Endothelial cell of umbilical vein (primary cell): ENCODE measurements around the gene ZNF846. TPM values are rescaled to one million over a fixed set of nuclear protein-coding genes. Genes with fewer than 3 reads are reported as not detected.

ENCODE experiments used
- polyA plus RNA-seq, 4 experiments: library from polyadenylated mRNA; depleted of rRNA in 3 of 4; stranded (reverse) in 3 of 4; unstranded in 1 of 4; fragments of >200 nt; gene quantifications; 2 replicates each; pipeline versions ENCODE4 v1.2.1 to v1.2.3, GENCODE V29; 2011 to 2012; ENCODE audit warnings: missing spikeins in 1 of 4
- total RNA-seq: library from RNA; stranded (reverse); gene quantifications from 2 replicates; pipeline ENCODE4 v1.2.3, GENCODE V29; 2021

Gene ZNF846
- total and polyA plus RNA-seq, 2 donors (not counting 3 experiments of a cell fraction or from before 2014, with no cell fraction given) = 3.9 to 8.3 TPM

Other genes with a start within 250 kb of the ZNF846 start
- 14.6 and 16.1 TPM in 2 replicates for gene ZNF426, start 230.1 kb downstream of the ZNF846 start, total RNA-seq
- 2.0 and 2.4 TPM in 2 replicates for gene ZNF426, start 230.1 kb downstream of the ZNF846 start, polyA plus RNA-seq
- 21.4 and 25.1 TPM in 2 replicates for gene ZNF121, start 184.2 kb downstream of the ZNF846 start, total RNA-seq
- gene ZNF121, start 184.2 kb downstream of the ZNF846 start, polyA plus RNA-seq = 1.9 and 2.3 TPM in 2 replicates
- gene ZNF561, start 147.5 kb downstream of the ZNF846 start, total RNA-seq = 39.4 and 44.9 TPM in 2 replicates
- 22.8 and 23.7 TPM in 2 replicates for gene ZNF561, start 147.5 kb downstream of the ZNF846 start, polyA plus RNA-seq
- gene ZNF562, start 93.6 kb downstream of the ZNF846 start, total RNA-seq = 22.3 and 27.0 TPM in 2 replicates
- gene ZNF562, start 93.6 kb downstream of the ZNF846 start, polyA plus RNA-seq = 5.7 and 6.3 TPM in 2 replicates
- 25.8 and 26.9 TPM in 2 replicates for gene FBXL12, start 50.3 kb upstream of the ZNF846 start, total RNA-seq
- gene FBXL12, start 50.3 kb upstream of the ZNF846 start, polyA plus RNA-seq = 33.3 and 47.5 TPM in 2 replicates
- gene UBL5, start 59.2 kb upstream of the ZNF846 start, total RNA-seq = 351 and 364 TPM in 2 replicates
- gene UBL5, start 59.2 kb upstream of the ZNF846 start, polyA plus RNA-seq = 839 and 1,226 TPM in 2 replicates
- 97.4 and 98.1 TPM in 2 replicates for gene PIN1, start 66.6 kb upstream of the ZNF846 start, total RNA-seq
- 115 and 129 TPM in 2 replicates for gene PIN1, start 66.6 kb upstream of the ZNF846 start, polyA plus RNA-seq
- 0.74 and 0.91 TPM in 2 replicates for gene OLFM2, start 167.8 kb upstream of the ZNF846 start, total RNA-seq
- 1.9 and 2.8 TPM in 2 replicates for gene OLFM2, start 167.8 kb upstream of the ZNF846 start, polyA plus RNA-seq
- not detected in 2 replicates for gene COL5A3, start 241.8 kb upstream of the ZNF846 start, total RNA-seq
- gene COL5A3, start 241.8 kb upstream of the ZNF846 start, polyA plus RNA-seq = not detected in 2 replicates
- gene RDH8, start 244.7 kb upstream of the ZNF846 start, total RNA-seq = not detected in 2 replicates
- not detected in 2 replicates for gene RDH8, start 244.7 kb upstream of the ZNF846 start, polyA plus RNA-seq